D721Med (cell line): ENCODE data around the gene MRPL55.

Experiments
- DNase-seq: peaks from one replicate; pipeline ENCODE4 v3.0.0; 2011; ENCODE audit warnings: low spot score; ENCODE audit not compliant: insufficient read length
- FAIRE-seq: peaks from 2 replicates; lab custom pipeline; 2011; peaks lifted over from hg19 to GRCh38; lab: Jason Lieb, UNC
- CTCF ChIP-seq: IDR thresholded peaks from 2 replicates; pipeline ENCODE4 v1.5.1; 2012; ENCODE audit warnings: mild to moderate bottlenecking, control low read depth; ENCODE audit not compliant: insufficient read depth; ENCODE audit errors: missing control alignments

Gene MRPL55

DNA sequence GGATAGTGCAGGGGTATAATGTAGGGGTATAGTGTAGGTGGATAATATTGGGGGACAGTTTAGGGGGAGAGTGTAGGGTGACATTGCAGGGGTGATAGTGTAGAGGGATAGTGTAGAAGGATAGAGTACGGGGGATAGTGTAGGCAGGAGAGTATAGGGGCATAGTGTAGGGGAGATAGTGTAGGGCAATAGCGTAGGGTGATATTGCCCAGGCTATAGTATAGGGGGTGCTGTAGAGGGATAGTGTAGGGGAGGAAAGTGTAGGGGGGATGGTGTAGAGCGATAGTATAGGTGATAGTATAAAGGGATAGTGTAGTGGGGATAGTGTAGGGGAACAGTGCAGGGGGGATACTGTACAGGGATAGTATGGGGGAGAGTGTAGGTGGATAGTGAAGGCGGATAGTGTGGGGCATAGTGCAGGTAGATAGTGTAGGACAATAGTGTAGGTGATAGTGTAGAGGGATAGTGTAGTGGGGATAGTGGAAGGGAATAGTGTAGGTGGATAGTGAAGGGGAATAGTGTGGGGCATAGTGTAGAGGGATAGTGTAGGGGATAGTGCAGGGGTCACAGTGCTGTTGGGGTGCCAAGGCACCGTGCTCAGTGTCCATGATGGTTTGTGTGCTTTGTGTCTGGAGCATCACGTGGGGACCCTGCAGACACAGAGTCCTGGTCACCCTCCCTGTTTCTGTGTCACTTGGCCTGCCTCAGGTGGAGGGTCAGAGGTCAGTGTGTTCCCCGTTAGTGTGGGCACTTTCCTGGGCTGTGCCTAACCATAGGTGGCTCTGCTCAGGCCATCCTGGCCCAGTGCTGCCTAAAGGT, 37.1 kb downstream of the MRPL55 start:
- DNase-seq (no peak), FAIRE-seq (no peak)
- no peak for TF ChIP-seq CTCF

GRCh38 chr1:228070851-228071250, 38.2 kb downstream of the MRPL55 start:
- no peak for TF ChIP-seq CTCF
- FAIRE-seq (no peak), DNase-seq (no peak)

GRCh38 chr1:228070173-228070572, 38.9 kb downstream of the MRPL55 start:
- FAIRE-seq (no peak), DNase-seq (no peak)
- TF ChIP-seq CTCF: no peak

- TF ChIP-seq CTCF: no peak
- no peak for FAIRE-seq
- no peak for DNase-seq
Observed at GRCh38 chr1:228068359-228068758, 40.7 kb downstream of the MRPL55 start.

DNA sequence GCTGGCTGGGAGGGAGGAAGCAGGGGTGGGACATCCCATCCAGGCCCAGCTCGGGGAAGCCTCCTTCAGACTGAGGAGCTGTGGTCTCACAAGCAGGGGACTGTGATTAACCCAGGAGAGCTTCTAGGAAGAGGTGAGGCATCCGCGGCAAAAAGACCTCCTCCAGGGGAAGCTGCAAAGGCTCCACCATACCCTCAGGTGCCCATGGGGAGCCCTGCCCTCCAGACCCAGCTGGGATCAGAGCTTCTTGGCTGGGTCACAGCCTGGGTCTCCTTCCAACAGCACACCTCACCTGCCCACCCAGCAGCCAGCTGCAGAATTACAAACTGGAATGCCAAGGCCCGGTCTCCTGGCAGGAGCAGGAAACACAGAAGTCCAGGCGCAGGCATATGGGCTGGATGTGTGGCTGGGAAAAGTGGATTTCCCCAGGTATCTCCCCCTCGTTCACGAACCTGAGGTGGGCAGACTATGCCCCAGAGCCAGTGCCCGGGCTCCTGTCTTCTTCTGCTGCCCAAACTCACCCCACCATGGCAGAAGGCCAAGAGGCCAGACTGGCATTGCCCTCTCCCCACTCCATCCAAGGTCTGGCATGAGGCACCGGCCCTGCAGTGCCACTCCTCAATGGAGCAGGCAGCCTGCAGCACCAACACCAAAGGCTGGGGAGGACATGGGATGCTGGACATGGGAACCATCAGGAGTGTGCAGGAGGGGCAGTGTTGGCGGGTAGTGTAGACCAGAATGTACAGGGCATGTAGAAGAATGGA, 42.0 kb downstream of the MRPL55 start:
- TF ChIP-seq CTCF: no peak
- DNase-seq (no peak), FAIRE-seq (no peak)

DNA sequence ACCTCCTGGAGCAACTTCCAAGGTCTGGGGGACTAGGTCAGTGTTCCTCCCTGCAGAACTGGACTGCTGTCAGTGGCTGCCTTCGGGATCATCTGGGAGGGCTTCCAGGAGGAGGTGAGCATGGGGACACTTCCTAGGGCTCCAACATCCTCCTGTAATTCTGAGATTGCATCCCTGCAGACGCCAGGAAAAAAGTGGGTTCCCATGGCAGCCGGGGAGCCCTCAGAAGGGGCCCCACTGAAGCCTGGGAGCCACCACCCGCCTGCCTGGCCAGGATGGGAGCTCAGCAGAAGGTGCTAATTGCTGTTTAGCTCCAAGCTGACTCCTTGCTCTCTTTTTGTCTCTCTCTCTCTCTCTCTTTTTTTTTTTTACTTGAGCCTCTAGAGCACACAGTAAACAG, 42.7 kb downstream of the MRPL55 start:
- DNase-seq (no peak), FAIRE-seq (no peak)
- no peak for TF ChIP-seq CTCF
